OCI-LY3 (cell line): ENCODE results near the gene ZNF41.
"Not testable (repeated sequence)": the region's sequence is repeated elsewhere in the genome, so short reads cannot be mapped to it uniquely, and the experiment has no call there.

Experiments used
- H2AFZ ChIP-seq: fragments of 200-600, 300-600 bp; shearing (Covaris generic); 2 replicates; pipeline ENCODE4 v1.6.0; 2014; ENCODE audit warnings: antibody characterized with exemption, low read depth, low read length
- H3K27ac ChIP-seq: fragments of 200-600, 300-600 bp; sonication (generic); 2 replicates; pipeline ENCODE4 v1.5.1; 2014; ENCODE audit warnings: mild to moderate bottlenecking, low read length, moderate library complexity, mixed read lengths
- H3K27me3 ChIP-seq: fragments of 200-600, 300-600 bp; sonication (generic); 2 replicates; pipeline ENCODE4 v1.6.1; 2014; ENCODE audit warnings: low read depth, low read length, mixed read lengths
- H3K36me3 ChIP-seq: fragments of 200-600, 300-600 bp; sonication (generic); replicated peaks from 2 replicates; pipeline ENCODE3; 2014; ENCODE audit warnings: low read depth, low read length, mixed read lengths
- H3K4me1 ChIP-seq: fragments of 300-600, 200-600 bp; sonication (generic); 2 replicates; pipeline ENCODE4 v1.6.1; 2014; ENCODE audit warnings: low read length, mixed read lengths
- H3K4me2 ChIP-seq: fragments of 200-600, 300-600 bp; sonication (generic); 2 replicates; pipeline ENCODE4 v1.6.1; 2014; ENCODE audit warnings: low read length, mixed read lengths
- H3K4me3 ChIP-seq: fragments of 300-600, 200-600 bp; sonication (generic); 2 replicates; pipeline ENCODE4 v1.5.1; 2014; ENCODE audit warnings: antibody characterized with exemption, mild to moderate bottlenecking, low read length, moderate library complexity
- H3K79me2 ChIP-seq: fragments of 300-600, 200-600 bp; shearing (Covaris generic); 2 replicates; pipeline ENCODE4 v1.6.1; 2014; ENCODE audit warnings: mild to moderate bottlenecking, low read length, mixed read lengths
- H3K9ac ChIP-seq: fragments of 300-600, 200-600 bp; shearing (Covaris generic); 2 replicates; pipeline ENCODE4 v1.6.0; 2014; ENCODE audit warnings: mild to moderate bottlenecking, low read length, moderate library complexity
- H3K9me3 ChIP-seq: fragments of 200-600, 300-600 bp; shearing (Covaris generic); 2 replicates; pipeline ENCODE4 v1.6.1; 2014; ENCODE audit warnings: low read length, mixed read lengths; ENCODE audit not compliant: insufficient read depth
- H4K20me1 ChIP-seq: fragments of 200-600, 300-600 bp; sonication (generic); 2 replicates; pipeline ENCODE4 v1.6.1; 2016; ENCODE audit warnings: low read length, mixed read lengths; ENCODE audit not compliant: insufficient read depth
- EZH2phosphoT487 ChIP-seq: fragments of 200-600 bp; shearing (Covaris generic); IDR thresholded peaks from 2 replicates; pipeline ENCODE4 v1.6.1; 2018; ENCODE audit warnings: antibody characterized with exemption, mixed run types, low read depth
- TF ChIP-seq, protein P1 (sequence below): fragments of 200-600, 300-600 bp; sonication (generic); IDR thresholded peaks from 2 replicates; pipeline ENCODE4 v1.5.1; 2014; ENCODE audit warnings: antibody characterized with exemption, low read length, low read depth

ZNF41 gene

GRCh38 chrX:47497271-47497888 lies 14.4 kb upstream of the ZNF41 start:
- 0 out of 2 replicates have a peak, but pooled peaks cover 4% of the 10 kb centered on the region for H3K9me3 ChIP-seq
- H3K4me3 ChIP-seq: no peak overlapping the region
- no peaks in the 10 kb centered on the region for H3K27me3 ChIP-seq
- H3K79me2 ChIP-seq: no peaks in the 10 kb centered on the region
- H3K36me3 ChIP-seq: no peaks in the 10 kb centered on the region
- H3K4me2 ChIP-seq: no peak overlapping the region
- peaks cover 16% of the 10 kb centered on the region for H3K4me1 ChIP-seq
- no peaks in the 10 kb centered on the region for H4K20me1 ChIP-seq
- H3K9ac ChIP-seq: no peak overlapping the region
- H3K27ac ChIP-seq: no peak overlapping the region
- TF ChIP-seq EZH2phosphoT487: no peak
- TF ChIP-seq, protein P1, sequence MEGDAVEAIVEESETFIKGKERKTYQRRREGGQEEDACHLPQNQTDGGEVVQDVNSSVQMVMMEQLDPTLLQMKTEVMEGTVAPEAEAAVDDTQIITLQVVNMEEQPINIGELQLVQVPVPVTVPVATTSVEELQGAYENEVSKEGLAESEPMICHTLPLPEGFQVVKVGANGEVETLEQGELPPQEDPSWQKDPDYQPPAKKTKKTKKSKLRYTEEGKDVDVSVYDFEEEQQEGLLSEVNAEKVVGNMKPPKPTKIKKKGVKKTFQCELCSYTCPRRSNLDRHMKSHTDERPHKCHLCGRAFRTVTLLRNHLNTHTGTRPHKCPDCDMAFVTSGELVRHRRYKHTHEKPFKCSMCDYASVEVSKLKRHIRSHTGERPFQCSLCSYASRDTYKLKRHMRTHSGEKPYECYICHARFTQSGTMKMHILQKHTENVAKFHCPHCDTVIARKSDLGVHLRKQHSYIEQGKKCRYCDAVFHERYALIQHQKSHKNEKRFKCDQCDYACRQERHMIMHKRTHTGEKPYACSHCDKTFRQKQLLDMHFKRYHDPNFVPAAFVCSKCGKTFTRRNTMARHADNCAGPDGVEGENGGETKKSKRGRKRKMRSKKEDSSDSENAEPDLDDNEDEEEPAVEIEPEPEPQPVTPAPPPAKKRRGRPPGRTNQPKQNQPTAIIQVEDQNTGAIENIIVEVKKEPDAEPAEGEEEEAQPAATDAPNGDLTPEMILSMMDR: peak; percentile 63
- no peak overlapping the region for H2AFZ ChIP-seq

- H2AFZ ChIP-seq, H3K79me2 ChIP-seq, H3K4me3 ChIP-seq, H3K4me2 ChIP-seq, H4K20me1 ChIP-seq, H3K36me3 ChIP-seq, H3K9me3 ChIP-seq, H3K27ac ChIP-seq, H3K4me1 ChIP-seq, H3K9ac ChIP-seq, H3K27me3 ChIP-seq: not testable (repeated sequence)
Measured at GRCh38 chrX:47492133-47492532, 9.1 kb upstream of the ZNF41 start.

DNA sequence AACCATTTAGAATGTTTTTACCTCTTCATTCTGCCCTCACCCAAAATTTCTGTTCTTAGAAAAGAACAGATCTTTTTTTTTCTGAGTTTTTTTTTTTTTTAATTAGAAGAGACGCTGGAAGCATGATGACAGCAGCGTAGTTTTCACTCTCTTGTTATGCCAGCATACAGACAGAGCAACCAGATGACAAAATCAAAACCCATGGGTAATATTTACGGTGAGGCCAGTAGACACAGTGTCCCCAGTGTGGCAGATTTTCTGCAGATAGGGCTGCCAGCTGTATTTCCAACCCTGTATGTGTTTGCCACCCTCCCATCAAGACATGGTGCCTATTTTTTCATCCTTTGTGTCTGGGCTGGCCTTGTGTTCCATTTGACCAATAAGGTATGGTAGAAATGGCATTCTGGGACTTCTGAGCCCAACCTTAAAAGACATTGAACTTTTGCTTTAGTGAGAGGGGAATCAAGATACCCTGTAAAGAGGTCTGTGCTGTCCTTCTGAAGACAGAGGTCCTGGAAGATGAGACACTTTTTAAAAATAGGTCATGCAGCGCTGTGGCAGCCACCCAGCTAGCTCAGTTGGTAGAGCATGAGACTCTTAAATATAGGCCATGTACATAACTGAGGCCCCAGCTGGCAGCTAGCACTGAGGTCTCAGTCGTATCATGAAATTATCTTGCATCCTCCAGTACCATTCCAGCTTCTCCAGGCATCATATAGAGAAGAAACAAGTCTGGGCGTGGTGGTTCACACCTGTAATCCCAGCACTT lies 6.7 kb upstream of the ZNF41 start:
- H3K79me2 ChIP-seq: peaks cover 6% of the 10 kb centered on the region; the same call in 1 of the 2 replicates

DNA sequence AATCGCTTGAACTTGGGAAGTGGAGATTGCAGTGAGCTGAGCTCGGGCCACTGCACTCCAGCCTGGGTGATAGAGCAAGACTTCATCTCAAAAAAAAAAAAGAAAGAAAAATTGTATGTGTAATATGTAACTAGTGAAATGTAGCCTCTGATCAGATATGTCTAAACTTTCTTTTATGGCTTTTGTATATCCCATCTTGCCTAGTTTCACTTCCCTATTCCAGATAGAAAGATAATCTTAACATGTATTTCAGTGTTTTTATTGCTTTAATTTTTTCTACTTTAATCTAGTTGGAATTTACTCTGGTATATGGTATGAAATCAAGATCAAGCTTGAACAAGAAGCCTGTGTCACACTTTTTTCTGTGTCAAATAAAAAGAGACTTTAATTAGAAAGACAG lies 1.9 kb upstream of the ZNF41 start:
- no peaks in the 10 kb centered on the region for H3K9me3 ChIP-seq
- H3K36me3 ChIP-seq: no peaks in the 10 kb centered on the region
- peaks cover 17% of the 10 kb centered on the region for H3K4me1 ChIP-seq
- no peaks in the 10 kb centered on the region for H4K20me1 ChIP-seq
- H3K27ac ChIP-seq: no peak overlapping the region
- H3K9ac ChIP-seq: no peak overlapping the region
- TF ChIP-seq, protein P1: no peak
- TF ChIP-seq EZH2phosphoT487: no peak
- H3K27me3 ChIP-seq: no peaks in the 10 kb centered on the region
- H2AFZ ChIP-seq: no peak overlapping the region
- H3K4me3 ChIP-seq: peak overlapping the region; percentile 99; the same call in 1 of the 2 replicates
- H3K79me2 ChIP-seq: peaks cover 43% of the 10 kb centered on the region
- H3K4me2 ChIP-seq: peak overlapping the region; percentile 97

More for the DNA sequence above, 6.7 kb upstream of the ZNF41 start:
- H3K4me3 ChIP-seq: no peak overlapping the region
- TF ChIP-seq EZH2phosphoT487: no peak
- TF ChIP-seq, protein P1: no peak
- peaks cover 7% of the 10 kb centered on the region for H3K4me1 ChIP-seq
- no peaks in the 10 kb centered on the region for H3K27me3 ChIP-seq
- H3K27ac ChIP-seq: no peak overlapping the region
- H3K9ac ChIP-seq: no peak overlapping the region
- no peak overlapping the region for H3K4me2 ChIP-seq
- 0 out of 2 replicates have a peak, but pooled peaks cover 2% of the 10 kb centered on the region for H3K9me3 ChIP-seq
- H2AFZ ChIP-seq: no peak overlapping the region
- no peaks in the 10 kb centered on the region for H4K20me1 ChIP-seq
- H3K36me3 ChIP-seq: no peaks in the 10 kb centered on the region
